ENCODE results near the gene C7orf33.
A peak's percentile ranks its signal among the peaks of the same experiment; 100 is the strongest.

Gene C7orf33

GRCh38 chr7:148661471-148661870, 70.9 kb downstream of the C7orf33 start:
- no peak for TF ChIP-seq CTCF (conservative IDR thresholded peaks at IDR 0.05)
- H3K27ac ChIP-seq, result no peak overlapping the region

- H3K27ac ChIP-seq, result no peak overlapping the region
- no peak for TF ChIP-seq CTCF (conservative IDR thresholded peaks at IDR 0.05)
These were observed 72.1 kb downstream of the C7orf33 start for GRCh38 chr7:148662646-148663045.

- H3K27ac ChIP-seq, result peak overlapping the region; percentile 50
- no peak for TF ChIP-seq CTCF (conservative IDR thresholded peaks at IDR 0.05)
These were observed 73.8 kb downstream of the C7orf33 start for GRCh38 chr7:148664324-148664723.

- no peak overlapping the region for H3K27ac ChIP-seq
- no peak for TF ChIP-seq CTCF (conservative IDR thresholded peaks at IDR 0.05)
These were observed 74.7 kb downstream of the C7orf33 start for GRCh38 chr7:148665221-148665620.

Data from VCaP (cell line).